DMS 273 (cell line): ENCODE measurements around the gene LSM11.

Experiments
- DNase-seq: peaks from one replicate; lab custom pipeline; 2025; ENCODE audit not compliant: unreplicated experiment; lab: John Stamatoyannopoulos, UW

Gene LSM11

DNA sequence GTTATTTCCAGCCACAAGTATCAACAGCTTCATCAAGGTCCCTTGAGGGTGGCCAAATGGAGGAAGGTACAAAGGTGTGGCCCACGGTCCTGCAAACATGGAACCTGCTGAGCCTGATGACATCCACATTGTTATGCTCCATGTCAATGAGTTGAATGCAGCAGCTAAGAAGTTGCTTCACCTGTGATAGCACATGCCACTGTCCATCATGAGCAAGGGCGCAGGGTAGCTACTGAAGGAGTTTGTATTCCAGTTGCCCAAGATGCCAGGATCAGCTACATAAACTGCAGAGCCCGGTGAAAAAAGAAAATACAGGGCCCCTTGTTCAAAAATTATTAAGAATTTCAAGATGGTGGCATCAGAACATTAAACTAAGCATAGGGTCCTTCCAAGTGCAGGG is 24.2 kb downstream of the LSM11 start:
- no peak for DNase-seq

DNA sequence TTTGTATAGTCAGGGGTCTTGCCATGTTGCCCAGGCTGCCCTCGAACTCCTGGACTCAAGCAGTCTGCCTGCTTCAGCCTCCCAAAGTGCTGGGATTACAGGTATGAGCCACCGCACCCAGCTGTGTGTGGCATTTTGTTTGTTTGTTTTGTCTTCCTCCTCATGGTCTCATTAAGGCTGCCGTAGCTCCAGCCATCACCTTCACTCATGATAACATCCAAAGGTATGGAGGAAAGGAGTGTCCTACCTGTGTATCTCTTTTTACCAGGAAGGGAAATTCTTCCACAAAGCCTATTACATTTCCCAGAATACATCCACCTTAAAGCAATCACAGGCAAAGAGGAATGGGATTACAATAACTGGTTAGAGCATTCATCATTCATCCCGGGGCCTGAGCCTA is 27.2 kb downstream of the LSM11 start:
- no peak for DNase-seq

DNA sequence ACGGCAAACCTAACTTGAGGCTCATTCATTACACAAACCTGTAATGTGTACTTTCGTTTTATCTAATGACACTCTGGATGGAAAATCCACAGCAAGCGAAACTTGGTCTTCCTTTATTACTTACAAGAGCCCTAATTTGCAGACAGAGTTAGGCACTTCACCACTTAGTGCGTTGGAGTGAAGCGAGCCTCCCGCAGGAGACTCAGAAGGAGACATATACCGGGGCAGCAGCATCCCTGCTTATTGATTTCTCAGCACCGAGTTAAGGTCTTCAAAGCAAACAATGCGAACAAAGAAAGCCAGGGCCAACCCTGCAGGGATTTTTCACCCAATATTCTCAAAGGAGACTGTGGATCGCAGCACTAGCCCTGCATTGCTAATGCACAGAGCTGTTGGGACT is 28.6 kb downstream of the LSM11 start:
- no peak for DNase-seq

DNA sequence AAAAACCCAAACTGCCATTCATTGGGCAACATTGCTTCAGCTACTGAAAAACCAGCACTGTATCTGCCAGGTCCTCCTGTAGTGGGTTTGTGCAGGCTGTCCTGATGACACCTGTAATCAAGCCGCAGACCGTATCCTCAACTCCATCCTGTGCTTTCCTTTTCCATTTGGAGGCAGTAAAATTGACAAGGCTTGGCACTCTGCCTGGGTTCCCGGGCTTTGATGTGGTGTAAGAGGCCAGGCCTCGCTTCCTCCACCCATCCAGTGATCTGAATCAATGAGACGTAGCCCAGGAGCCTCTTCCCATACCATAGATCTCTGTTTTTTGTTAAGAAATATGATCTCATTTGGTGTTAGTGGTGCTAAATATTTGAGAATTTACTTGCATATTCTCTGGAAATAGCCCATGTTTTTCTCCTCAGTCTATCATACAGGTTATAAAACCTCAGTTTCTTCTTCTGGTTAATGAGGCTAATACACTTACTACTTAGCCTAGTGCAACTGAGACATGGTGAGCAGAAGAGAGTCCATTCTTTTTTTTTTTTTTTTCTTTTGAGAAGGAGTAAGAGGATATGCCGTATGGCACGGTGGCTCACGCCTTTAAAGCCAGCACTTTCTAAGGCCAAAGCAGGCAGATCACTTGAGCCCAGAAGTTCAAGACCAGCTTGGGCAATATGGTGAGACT is 34.8 kb downstream of the LSM11 start:
- DNase-seq, result peak; percentile 75

DNA sequence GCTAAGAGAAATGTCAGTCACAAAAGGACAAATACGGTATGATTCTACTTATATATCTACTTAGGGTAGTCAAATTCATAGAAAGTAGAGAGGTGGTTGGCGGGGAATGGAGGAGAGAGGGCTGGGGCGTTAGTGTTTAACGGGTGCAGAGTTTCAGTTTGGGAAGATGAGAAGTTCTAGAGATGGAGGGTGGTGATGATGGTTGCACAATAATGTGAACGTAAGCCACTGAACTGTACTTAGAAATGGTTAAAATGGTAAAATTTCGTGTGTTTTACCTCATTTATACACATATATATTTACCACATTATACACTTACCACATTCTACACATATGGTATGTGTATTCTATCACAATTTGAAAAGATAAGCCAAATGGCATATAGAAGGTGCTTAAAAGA is 35.7 kb downstream of the LSM11 start:
- no peak for DNase-seq

DNA sequence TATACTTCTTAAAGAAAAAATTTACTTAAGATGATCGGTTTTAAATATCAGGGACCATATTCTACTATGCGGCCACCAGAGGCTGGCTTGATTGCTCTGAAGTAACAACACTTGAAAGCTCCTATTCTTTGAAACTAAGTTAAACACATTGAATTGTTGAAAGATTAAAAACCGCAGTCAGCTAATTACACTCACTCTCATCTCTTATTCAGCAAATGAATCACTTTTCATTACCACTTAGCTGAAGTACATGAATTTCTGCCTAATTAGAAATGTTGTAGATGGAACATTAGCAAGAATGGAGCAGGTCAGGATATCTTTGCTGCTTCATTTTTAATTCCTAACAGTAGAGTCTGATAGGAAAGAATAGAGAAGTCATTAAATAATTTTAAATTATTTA is 42.3 kb downstream of the LSM11 start:
- DNase-seq, result no peak

DNA sequence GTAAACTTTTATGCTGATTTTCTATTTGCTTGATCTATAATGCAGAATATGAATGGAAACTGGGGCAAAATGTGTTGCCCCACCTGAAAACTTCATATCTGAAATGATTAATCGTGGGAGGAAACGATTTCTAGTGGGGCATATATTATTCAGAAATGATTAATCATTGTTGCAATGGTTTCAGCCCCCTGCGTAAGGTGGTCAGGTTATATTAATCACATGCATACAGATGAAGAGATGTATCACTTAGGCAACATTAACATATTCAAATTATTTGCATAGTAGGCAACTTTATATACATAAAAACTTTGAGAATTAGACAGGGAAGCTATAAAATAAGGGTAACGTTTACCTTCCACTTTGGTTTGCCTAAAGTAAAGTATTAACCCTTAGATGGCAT is 49.8 kb downstream of the LSM11 start:
- no peak for DNase-seq

DNA sequence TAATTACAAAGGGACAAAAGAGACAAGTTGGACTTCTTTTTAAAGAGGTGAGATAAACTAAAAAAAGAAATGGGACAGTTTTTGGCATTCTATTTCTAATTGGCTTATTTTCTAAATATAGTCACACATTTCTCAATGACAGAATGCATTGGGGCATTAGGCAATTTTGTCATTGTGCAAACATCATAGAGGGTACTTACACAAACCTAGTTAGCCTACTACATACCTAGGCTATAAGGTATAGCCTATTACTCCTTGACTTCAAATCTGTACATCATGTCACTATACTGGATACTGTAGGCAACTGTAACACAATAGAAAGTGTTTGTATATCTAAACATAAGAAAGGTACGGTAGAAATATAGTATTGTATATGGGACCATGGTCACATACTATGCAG is 56.1 kb downstream of the LSM11 start:
- DNase-seq, result no peak

DNA sequence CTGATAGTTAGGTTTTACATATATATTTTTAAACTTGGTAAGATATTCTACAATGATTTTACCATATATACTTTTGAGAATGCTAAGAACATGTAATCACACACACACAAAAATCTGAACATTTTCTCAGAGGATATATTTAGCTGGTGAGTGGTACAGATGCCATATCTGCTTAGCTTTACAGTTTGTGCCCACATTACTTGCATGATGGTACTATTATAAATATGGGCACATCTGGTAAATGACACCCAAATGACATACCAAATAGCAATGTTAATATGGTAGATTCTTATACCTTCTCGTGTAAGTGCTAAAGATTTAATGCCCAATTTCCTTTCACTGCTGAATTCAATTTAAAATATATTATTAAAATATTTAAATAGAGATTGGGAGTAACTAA is 56.6 kb downstream of the LSM11 start:
- no peak for DNase-seq

DNA sequence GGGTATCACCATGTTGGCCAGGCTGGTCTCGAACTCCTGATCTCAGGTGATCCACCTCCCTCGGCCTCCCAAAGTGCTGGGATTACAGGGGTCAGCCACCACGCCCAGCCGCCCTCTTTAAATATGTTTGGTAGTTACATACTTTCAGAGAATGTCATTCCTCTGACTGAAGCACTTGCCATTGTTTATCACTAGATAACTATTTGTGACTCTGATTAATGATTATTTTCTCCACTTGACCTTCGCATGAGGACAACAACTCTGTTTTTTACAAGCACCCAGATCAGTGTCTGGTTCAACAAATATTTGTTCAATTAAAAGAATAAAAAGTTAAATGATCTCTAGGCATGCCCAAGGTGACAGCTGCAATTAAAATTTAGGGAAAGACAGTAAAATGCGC is 59.2 kb downstream of the LSM11 start:
- no peak for DNase-seq

DNA sequence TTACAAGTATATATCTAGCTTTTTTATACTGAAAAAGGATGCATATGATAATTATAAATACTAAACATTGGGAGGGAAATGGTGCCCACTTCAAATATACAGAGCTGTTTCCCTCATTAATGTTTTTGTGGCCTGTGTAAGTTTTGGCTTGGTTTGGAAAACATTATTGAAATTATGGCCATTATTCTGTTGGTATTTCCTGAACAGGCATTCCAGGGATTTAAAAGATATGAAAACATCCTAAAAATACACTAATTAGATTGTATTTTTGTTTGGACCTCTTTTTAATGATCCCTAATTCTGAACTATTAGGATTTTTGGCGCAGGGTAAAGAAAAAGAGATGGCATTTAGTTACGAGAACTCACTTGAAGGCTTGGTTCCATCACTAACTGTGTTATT is 64.5 kb downstream of the LSM11 start:
- DNase-seq, result no peak
